Pancreas (tissue), 10 donors: ENCODE measurements around the gene GLCCI1. TPM values are rescaled to one million over a fixed set of nuclear protein-coding genes. Genes with fewer than 3 reads are reported as not detected.
A peak's percentile ranks its signal among the peaks of the same experiment; 100 is the strongest.

Experiments
- ATAC-seq, 4 donors: fragments of 200-7000 bp; cut with Tn5 transposase; one replicate each; pipeline versions ENCODE4 v1.8.0 to v1.9.1; 2020; ENCODE audit warnings: mild to moderate bottlenecking in 4 of 4, moderate library complexity in 4 of 4
- DNase-seq, 6 donors: peaks; one replicate each; pipeline ENCODE4 v3.0.0-alpha.2; 2020
- FAIRE-seq: peaks from 2 replicates; lab custom pipeline; 2012; peaks lifted over from hg19 to GRCh38; lab: Jason Lieb, UNC
- H3K27ac ChIP-seq, 4 donors: fragments of 200-600 bp; sonication (generic); 1 replicate in 3 of 4; 2 replicates in 1 of 4; pipeline versions ENCODE4 v1.5.0 to v1.8.0; 2020
- H3K27me3 ChIP-seq, 4 donors: fragments of 200-600 bp; one replicate each; pipeline ENCODE4 v1.8.0; 2021
- H3K36me3 ChIP-seq, 3 donors: fragments of 200-600 bp; sonication (generic) in 1 of 3; one replicate each; pipeline versions ENCODE4 v1.5.0 to v1.8.0; 2020 to 2021
- H3K4me1 ChIP-seq, 3 donors: fragments of 200-600 bp; one replicate each; pipeline ENCODE4 v1.8.0; 2021
- H3K4me3 ChIP-seq, 4 donors: fragments of 200-600 bp; sonication (generic) in 2 of 4; one replicate each; pipeline versions ENCODE4 v1.5.0 to v1.8.0; 2020 to 2021
- H3K9me3 ChIP-seq, 4 donors: fragments of 200-600 bp; one replicate each; pipeline ENCODE4 v1.8.0; 2021
- CTCF ChIP-seq, 4 donors: fragments of 200-600 bp; sonication (generic) in 3 of 4; IDR thresholded peaks; one replicate each; pipeline versions ENCODE4 v1.5.0 to v1.8.0; 2021; ENCODE audit warnings: antibody characterized with exemption in 4 of 4
- WGBS, 2 donors: extraction: QIAGEN DNeasy Blood & Tissue Kit; methylation state at CpG; one replicate each; pipeline ENCODE4 v1.1.7; 2013; 5-methylcytosine and 5-hydroxymethylcytosine counted together
- intact Hi-C, 3 donors: fragments of 100-400 bp; cut with DNase I; formaldehyde crosslinking; loops; one replicate each; pipeline versions ENCODE4 v1.11.1 to v1.14.2; 2022
- polyA plus RNA-seq, 2 donors: library from polyadenylated mRNA; stranded (reverse); fragments of 200-250 nt; gene quantifications; one replicate each; pipeline ENCODE4 v1.2.3, GENCODE V29; 2013
- total RNA-seq, 6 donors: library from RNA; stranded (reverse); fragmentation: NEBNext Ultra II Directional in 4 of 6; extraction: Animal tissue kit (Norgen Biotek cat#: 25700) in 4 of 6; gene quantifications; one replicate each; pipeline versions ENCODE4 v1.2.1 to v1.2.4, GENCODE V29; 2021 to 2023
- donor health status: healthy with polysubstance abuse.
- donor health status: DM: no; HTN: no; CAD: no; lungs with moderate emphysema.
- donor health status: DM: no; HTN: no; CAD: no.
- donor health status: control.
- donor health status: control.
- donor health status: Bipolar disorder and iron deficiency.
- donor health status: DM: yes; HTN: yes; CAD: no.
- donor health status: DM: no; HTN: no; CAD: no.
- donor health status: DM: no; HTN: no; CAD: no.
- donor health status: DM: yes; HTN: yes; CAD: no.

The GLCCI1 gene
- total and polyA plus RNA-seq, 8 donors: 2.0 to 7.4 (median 2.6) TPM

GRCh38 chr7:8131694-8132605 is 163.4 kb downstream of the GLCCI1 start:
- DNase-seq (no peak), ATAC-seq (peak in 1 of 4 donors; percentile 16), FAIRE-seq (no peak)
- Histone ChIP-seq H3K4me1 (no peaks in the 10 kb centered on the region), H3K27me3 (no peaks in the 10 kb centered on the region), H3K36me3 (peaks cover 0 to 15% (median 0%) of the 10 kb centered on the region in 3 donors), H3K9me3 (no peaks in the 10 kb centered on the region), H3K27ac (no peak overlapping the region), H3K4me3 (no peak overlapping the region)
- no peak for TF ChIP-seq CTCF (IDR thresholded peaks at IDR 0.05)
- 87% methylated on average over 5 of the region's 5 CpGs for WGBS, 2 donors
- intact Hi-C loops: no loop called here

GRCh38 chr7:8133188-8133848 is 164.7 kb downstream of the GLCCI1 start:
- FAIRE-seq (no peak), ATAC-seq (no peak), DNase-seq (no peak)
- H3K9me3 ChIP-seq: no peaks in the 10 kb centered on the region
- H3K27me3 ChIP-seq: no peaks in the 10 kb centered on the region
- intact Hi-C loops: no loop called here
- peaks cover 0 to 6% (median 0%) of the 10 kb centered on the region in 3 donors for H3K36me3 ChIP-seq
- H3K27ac ChIP-seq: no peak overlapping the region
- whole genome bisulfite sequencing, 2 donors: 93 to 96% methylated on average over 2 of the region's 2 CpGs
- no peak for TF ChIP-seq CTCF (IDR thresholded peaks at IDR 0.05)
- no peak overlapping the region for H3K4me3 ChIP-seq
- no peaks in the 10 kb centered on the region for H3K4me1 ChIP-seq

- no peak for DNase-seq
- no peak for FAIRE-seq
- TF ChIP-seq CTCF (IDR thresholded peaks at IDR 0.05): no peak
- H3K4me1 ChIP-seq: no peaks in the 10 kb centered on the region
- intact Hi-C loops: no loop called here
- H3K36me3 ChIP-seq: peaks cover 0 to 6% (median 0%) of the 10 kb centered on the region in 3 donors
- no peak for ATAC-seq
- WGBS, 2 donors: 81 to 84% methylated on average over 10 of the region's 10 CpGs
- no peaks in the 10 kb centered on the region for H3K27me3 ChIP-seq
- H3K9me3 ChIP-seq: no peaks in the 10 kb centered on the region
- H3K27ac ChIP-seq: no peak overlapping the region
- H3K4me3 ChIP-seq: no peak overlapping the region
These were observed 165.6 kb downstream of the GLCCI1 start for GRCh38 chr7:8134089-8134733.

DNA sequence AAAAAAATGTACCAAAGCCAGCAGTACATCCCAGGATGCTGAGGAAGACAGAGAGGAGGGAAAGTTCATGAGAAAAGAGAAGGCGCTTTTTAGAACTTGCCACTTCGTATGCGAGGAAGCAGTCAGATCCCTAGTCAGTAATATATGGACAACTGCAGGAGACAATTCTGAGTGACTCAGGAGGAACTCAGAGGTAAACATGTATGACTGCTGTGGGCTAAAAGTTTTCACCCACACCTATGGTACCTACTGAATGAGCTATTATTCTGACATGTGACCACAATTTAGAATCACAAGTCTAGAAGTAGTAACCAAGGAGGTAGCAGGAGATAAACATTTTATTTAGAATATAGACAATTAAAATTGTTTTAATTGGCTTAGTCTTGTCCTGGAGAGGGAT is 166.8 kb downstream of the GLCCI1 start:
- TF ChIP-seq CTCF (IDR thresholded peaks at IDR 0.05): no peak
- Histone ChIP-seq H3K9me3 (no peaks in the 10 kb centered on the region), H3K4me3 (no peak overlapping the region), H3K4me1 (no peaks in the 10 kb centered on the region), H3K27me3 (no peaks in the 10 kb centered on the region), H3K27ac (no peak overlapping the region), H3K36me3 (peaks cover 0 to 1% (median 0%) of the 10 kb centered on the region in 3 donors)
- WGBS, 2 donors: 97 to 98% methylated on average over 3 of the region's 3 CpGs
- DNase-seq: no peak
- intact Hi-C loops: no loop called here
- no peak for FAIRE-seq
- ATAC-seq: no peak
